CD4-positive, alpha-beta T cell (primary cell): Measurements from ENCODE around the gene SDC4. TPM values are rescaled to one million over a fixed set of nuclear protein-coding genes. Genes with fewer than 3 reads are reported as not detected.

ENCODE experiments used
- ATAC-seq: fragments of 200-7000 bp; cut with Tn5 transposase; one replicate; pipeline ENCODE4 v1.10.0; 2022; ENCODE audit warnings: mild to moderate bottlenecking; ENCODE audit not compliant: poor library complexity
- CTCF ChIA-PET: fragments of 350-600 bp; sonication (Branson Sonifier 250); formaldehyde crosslinking; loops from one replicate; lab custom pipeline; 2021; ENCODE audit warnings: antibody characterized with exemption, inconsistent platforms; lab: Charles Lee
- POLR2A ChIA-PET: fragments of 350-600 bp; sonication (Branson Sonifier 250); formaldehyde crosslinking; loops from one replicate; lab custom pipeline; 2021; ENCODE audit warnings: antibody characterized with exemption, inconsistent platforms; lab: Charles Lee
- DNase-seq, 14 experiments: peaks; one replicate each; pipeline ENCODE4 v3.0.0-alpha.2; 2013 to 2020; ENCODE audit warnings: mixed read lengths in 2 of 14
- H3K27ac ChIP-seq, 2 donors: one replicate each; pipeline versions ENCODE4 v1.5.1 to v1.7.0; 2013; ENCODE audit warnings: low read length in 2 of 2, low read depth in 1 of 2, mild to moderate bottlenecking in 1 of 2
- H3K27me3 ChIP-seq, 2 experiments: 1 replicate in 1 of 2; 2 replicates in 1 of 2; pipeline versions ENCODE4 v1.6.1 to v1.7.0; 2013; ENCODE audit warnings: low read length in 2 of 2, control low read depth in 1 of 2, mild to moderate bottlenecking in 1 of 2, moderate library complexity in 1 of 2; ENCODE audit not compliant: insufficient read depth in 2 of 2, control insufficient read depth in 1 of 2
- H3K36me3 ChIP-seq: one replicate; pipeline ENCODE4 v1.6.1; 2013; ENCODE audit warnings: low read length, control low read depth; ENCODE audit not compliant: insufficient read depth
- H3K4me1 ChIP-seq: one replicate; pipeline ENCODE4 v1.6.1; 2013; ENCODE audit warnings: low read length, control low read depth; ENCODE audit not compliant: insufficient read depth
- H3K4me3 ChIP-seq: one replicate; pipeline ENCODE4 v1.5.1; 2013; ENCODE audit warnings: mild to moderate bottlenecking, low read length, moderate library complexity
- H3K9me3 ChIP-seq, 2 experiments: 1 replicate in 1 of 2; 2 replicates in 1 of 2; pipeline versions ENCODE4 v1.6.1 to v1.7.0; 2013; ENCODE audit warnings: low read length in 2 of 2, mild to moderate bottlenecking in 2 of 2, control low read depth in 1 of 2, moderate library complexity in 1 of 2; ENCODE audit not compliant: control insufficient read depth in 1 of 2, insufficient read depth in 1 of 2
- H3K27ac Mint-ChIP-seq: one replicate; pipeline ENCODE4 v1.8.0; 2020; ENCODE audit warnings: mixed read lengths
- H3K27me3 Mint-ChIP-seq: one replicate; pipeline ENCODE4 v1.8.0; 2021; ENCODE audit warnings: mixed read lengths
- H3K36me3 Mint-ChIP-seq: one replicate; pipeline ENCODE4 v1.8.0; 2021; ENCODE audit warnings: low read depth, mixed read lengths
- H3K4me1 Mint-ChIP-seq: one replicate; pipeline ENCODE4 v1.8.0; 2021; ENCODE audit warnings: low read depth, mixed read lengths
- H3K4me3 Mint-ChIP-seq: one replicate; pipeline ENCODE4 v1.8.0; 2020; ENCODE audit warnings: mild to moderate bottlenecking, mixed read lengths
- H3K9me3 Mint-ChIP-seq: one replicate; pipeline ENCODE4 v1.8.0; 2020; ENCODE audit warnings: mixed read lengths
- intact Hi-C, 2 experiments: fragments of 100-400 bp; cut with DNase I in 1 of 2; cut with micrococcal nuclease in 1 of 2; formaldehyde crosslinking; loops; one replicate each; pipeline versions ENCODE4 v1.15.1 to v1.9.0; 2023 to 2025; cut with DNase I, micrococcal nuclease
- total RNA-seq, 174 experiments: library from RNA in 2 of 174; stranded (reverse) in 2 of 174; gene quantifications; one replicate each; pipeline ENCODE4 v1.2.3 and lab custom pipeline; 2021 to 2026
- TF ChIP-seq, protein P1 (sequence below): fragments of 200-600 bp; IDR thresholded peaks from one replicate; pipeline ENCODE4 v1.8.0; 2022; ENCODE audit warnings: antibody characterized with exemption, mild to moderate bottlenecking

SDC4 gene
- total RNA-seq, 2 experiments from 2014 or later, result 1.0 to 1.1 TPM

DNA sequence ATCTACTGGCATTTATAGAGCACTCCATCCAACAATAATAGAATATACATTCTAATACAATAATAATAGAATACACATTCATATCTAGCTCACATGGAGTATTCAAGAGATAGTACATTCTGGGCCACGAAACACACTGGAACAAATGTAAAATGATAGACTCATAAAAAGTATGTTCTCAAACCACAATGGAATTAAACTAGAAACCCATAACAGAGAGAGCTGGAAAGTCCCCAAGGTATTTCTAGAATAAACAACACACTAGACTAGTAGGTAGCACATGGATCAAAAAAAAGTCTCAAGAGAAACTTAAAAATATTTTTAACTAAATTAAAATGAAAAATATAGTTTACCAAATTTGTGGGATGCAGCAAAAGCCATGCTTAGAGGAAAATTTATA lies 39.0 kb upstream of the SDC4 start:
- H3K9me3 Mint-ChIP-seq, result no peaks in the 10 kb centered on the region
- POLR2A ChIA-PET, result interaction anchor here (1.4 kb wide), 1 partner anchor 14 kb away, joined by 4 read pairs; no protein-coding TSS in a partner anchor

DNA sequence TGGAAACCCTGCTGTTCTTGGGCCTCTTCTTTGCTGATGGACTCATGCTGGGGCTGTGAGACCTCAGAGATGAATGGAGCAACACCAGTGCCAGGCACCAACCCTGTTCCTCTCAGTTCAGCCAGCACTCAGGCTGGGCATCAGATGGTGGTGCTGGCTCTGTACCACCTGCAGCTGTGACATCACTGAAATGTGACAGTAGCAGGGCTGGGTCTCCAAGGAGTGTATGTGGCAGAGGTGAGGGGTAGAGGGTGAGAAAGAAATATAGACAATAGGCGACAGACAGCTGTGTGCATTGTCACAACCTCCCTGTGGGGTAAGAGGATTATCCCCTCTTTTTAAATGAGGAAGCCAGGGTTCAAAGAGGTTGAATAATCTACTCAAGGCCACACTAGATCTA lies 30.0 kb upstream of the SDC4 start, which contains the start of gene TP53TG5:
Gene TP53TG5, minus strand, starts transcription at position 135 of the 400 bp plus-strand sequence. Its CDS starts 89 bp downstream, at position 46.
- no peaks in the 10 kb centered on the region for H3K9me3 Mint-ChIP-seq
- H3K27ac Mint-ChIP-seq, result no peak within 1 kb of the TSS
- TF ChIP-seq, protein P1, sequence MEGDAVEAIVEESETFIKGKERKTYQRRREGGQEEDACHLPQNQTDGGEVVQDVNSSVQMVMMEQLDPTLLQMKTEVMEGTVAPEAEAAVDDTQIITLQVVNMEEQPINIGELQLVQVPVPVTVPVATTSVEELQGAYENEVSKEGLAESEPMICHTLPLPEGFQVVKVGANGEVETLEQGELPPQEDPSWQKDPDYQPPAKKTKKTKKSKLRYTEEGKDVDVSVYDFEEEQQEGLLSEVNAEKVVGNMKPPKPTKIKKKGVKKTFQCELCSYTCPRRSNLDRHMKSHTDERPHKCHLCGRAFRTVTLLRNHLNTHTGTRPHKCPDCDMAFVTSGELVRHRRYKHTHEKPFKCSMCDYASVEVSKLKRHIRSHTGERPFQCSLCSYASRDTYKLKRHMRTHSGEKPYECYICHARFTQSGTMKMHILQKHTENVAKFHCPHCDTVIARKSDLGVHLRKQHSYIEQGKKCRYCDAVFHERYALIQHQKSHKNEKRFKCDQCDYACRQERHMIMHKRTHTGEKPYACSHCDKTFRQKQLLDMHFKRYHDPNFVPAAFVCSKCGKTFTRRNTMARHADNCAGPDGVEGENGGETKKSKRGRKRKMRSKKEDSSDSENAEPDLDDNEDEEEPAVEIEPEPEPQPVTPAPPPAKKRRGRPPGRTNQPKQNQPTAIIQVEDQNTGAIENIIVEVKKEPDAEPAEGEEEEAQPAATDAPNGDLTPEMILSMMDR, result no peak
- H3K36me3 Mint-ChIP-seq, result peaks cover 24% of the 10 kb centered on the region
- peaks cover 13% of the 10 kb centered on the region for H3K4me1 Mint-ChIP-seq
- H3K36me3 ChIP-seq, result peaks cover 6% of the 10 kb centered on the region
- ChIA-PET POLR2A (no interaction called here), CTCF (interaction anchor here (9.5 kb wide), 1 partner anchor 59 kb away, joined by 132 read pairs; no protein-coding TSS in a partner anchor)
- no peak for ATAC-seq
- H3K4me1 ChIP-seq, result peaks cover 11% of the 10 kb centered on the region
- no peak within 1 kb of the TSS for H3K4me3 ChIP-seq
- DNase-seq, result no peak
- no peaks in the 10 kb centered on the region for H3K27me3 ChIP-seq
- no peaks in the 10 kb centered on the region for H3K9me3 ChIP-seq
- no peak within 1 kb of the TSS for H3K27ac ChIP-seq
- H3K4me3 Mint-ChIP-seq, result no peak within 1 kb of the TSS
- intact Hi-C loops, result no loop called here
- no peaks in the 10 kb centered on the region for H3K27me3 Mint-ChIP-seq

More for the DNA sequence above, 39.0 kb upstream of the SDC4 start:
- Histone ChIP-seq H3K9me3 (no peaks in the 10 kb centered on the region), H3K4me1 (no peaks in the 10 kb centered on the region), H3K27ac (no peak overlapping the region), H3K27me3 (no peaks in the 10 kb centered on the region), H3K36me3 (no peaks in the 10 kb centered on the region), H3K4me3 (no peak overlapping the region)
- no peak for DNase-seq
- CTCF ChIA-PET, result interaction anchor here (1.1 kb wide), 1 partner anchor 14 kb away, joined by 4 read pairs; no protein-coding TSS in a partner anchor
- intact Hi-C loops, result no loop called here
- no peak for ATAC-seq
- TF ChIP-seq, protein P1, result no peak
- H3K27ac Mint-ChIP-seq, result no peak overlapping the region
- peaks cover 13% of the 10 kb centered on the region for H3K36me3 Mint-ChIP-seq
- H3K4me3 Mint-ChIP-seq, result no peak overlapping the region
- H3K27me3 Mint-ChIP-seq, result no peaks in the 10 kb centered on the region
- H3K4me1 Mint-ChIP-seq, result no peaks in the 10 kb centered on the region

DNA sequence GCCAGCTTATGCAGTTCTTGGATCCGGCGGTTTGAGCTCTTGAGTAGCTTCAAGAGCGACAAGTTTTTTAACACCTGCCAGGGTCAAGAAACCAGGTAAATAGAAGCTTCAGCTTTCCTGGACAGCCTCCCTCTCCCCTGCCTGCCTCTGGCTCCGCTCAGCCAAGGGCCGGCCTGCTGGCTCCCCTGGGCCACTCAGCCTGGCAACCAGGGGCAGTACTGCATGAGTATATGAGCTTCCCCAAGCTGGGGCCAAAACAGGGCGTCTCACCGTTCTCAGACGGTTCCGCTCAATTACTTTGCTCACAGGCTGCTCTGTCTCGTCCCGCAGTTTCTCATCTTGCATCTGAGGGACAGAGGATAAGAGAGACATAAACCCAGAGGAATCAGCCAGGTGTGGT lies 29.0 kb upstream of the SDC4 start:
- no peaks in the 10 kb centered on the region for H3K27me3 Mint-ChIP-seq
- Histone ChIP-seq H3K4me3 (no peak overlapping the region), H3K36me3 (peaks cover 6% of the 10 kb centered on the region), H3K27ac (no peak overlapping the region), H3K4me1 (peaks cover 21% of the 10 kb centered on the region), H3K27me3 (no peaks in the 10 kb centered on the region), H3K9me3 (no peaks in the 10 kb centered on the region)
- H3K4me1 Mint-ChIP-seq, result peaks cover 19% of the 10 kb centered on the region
- TF ChIP-seq, protein P1, result no peak
- ChIA-PET POLR2A (interaction anchor here (1.1 kb wide), 1 partner anchor 38 kb away, joined by 4 read pairs; the partner anchor contains the start of gene PIGT), CTCF (interaction anchor here (9.5 kb wide), 1 partner anchor 60 kb away, joined by 132 read pairs; no protein-coding TSS in a partner anchor)
- no peak overlapping the region for H3K27ac Mint-ChIP-seq
- intact Hi-C loops, result no loop called here
- DNase-seq, result no peak
- H3K9me3 Mint-ChIP-seq, result no peaks in the 10 kb centered on the region
- no peak for ATAC-seq
- H3K36me3 Mint-ChIP-seq, result peaks cover 24% of the 10 kb centered on the region
- no peak overlapping the region for H3K4me3 Mint-ChIP-seq
